SK-N-SH (cell line): Measurements from ENCODE around the gene ARHGEF28. TPM values are rescaled to one million over a fixed set of nuclear protein-coding genes. Genes with fewer than 3 reads are reported as not detected.

Experiments
- CTCF ChIA-PET: fragments of 300-600, 350-600 bp; formaldehyde crosslinking; extraction: SDS; loops from one replicate; lab custom pipeline; 2021; lab: Yijun Ruan, JAX
- POLR2A ChIA-PET: fragments of 350-600 bp; sonication (Branson Sonifier 250); formaldehyde crosslinking; extraction: SDS; loops from one replicate; lab custom pipeline; 2020; ENCODE audit warnings: antibody characterized with exemption, inconsistent platforms; lab: Yijun Ruan, JAX
- DNase-seq: peaks from one replicate; pipeline ENCODE4 v3.0.0; 2012
- H2AFZ ChIP-seq: fragments of 200-600 bp; sonication (generic); 2 replicates; pipeline ENCODE4 v1.8.1; 2016; ENCODE audit warnings: antibody characterized with exemption, mild to moderate bottlenecking, low read depth
- H3F3A ChIP-seq: fragments of 200-600 bp; sonication (generic); replicated peaks from 2 replicates; pipeline ENCODE3; 2016; ENCODE audit warnings: antibody characterized with exemption, mild to moderate bottlenecking; ENCODE audit not compliant: insufficient read depth
- H3K27ac ChIP-seq, 2 experiments: fragments of 200-500 bp in 1 of 2; fragments of 200-600 bp in 1 of 2; sonication (Bioruptor generic) in 1 of 2; sonication (generic), shearing (Covaris generic) in 1 of 2; 2 replicates each; pipeline versions ENCODE4 v1.5.1 to v1.6.1; 2014 to 2016; ENCODE audit warnings: low read depth in 2 of 2, inconsistent platforms in 1 of 2, low read length in 1 of 2, mild to moderate bottlenecking in 1 of 2, mixed read lengths in 1 of 2
- H3K27me3 ChIP-seq: fragments of 200-600 bp; sonication (generic), shearing (Covaris generic); 2 replicates; pipeline ENCODE4 v1.6.1; 2016; ENCODE audit warnings: mixed run types; ENCODE audit not compliant: insufficient read depth
- H3K36me3 ChIP-seq, 2 experiments: fragments of 200-500 bp in 1 of 2; fragments of 200-600 bp in 1 of 2; sonication (Bioruptor generic) in 1 of 2; sonication (generic) in 1 of 2; replicated peaks in 1 of 2; 2 replicates each; pipeline versions ENCODE3 to v1.5.1; 2014 to 2016; ENCODE audit warnings: low read length in 1 of 2, mild to moderate bottlenecking in 1 of 2; ENCODE audit not compliant: insufficient read depth in 2 of 2, control insufficient read depth in 1 of 2
- H3K4me1 ChIP-seq, 2 experiments: fragments of 200-500 bp in 1 of 2; fragments of 200-600 bp in 1 of 2; sonication (Bioruptor generic) in 1 of 2; sonication (generic), shearing (Covaris generic) in 1 of 2; 2 replicates each; pipeline versions ENCODE4 v1.5.1 to v1.6.1; 2014 to 2016; ENCODE audit warnings: low read depth in 1 of 2, low read length in 1 of 2, mixed run types in 1 of 2; ENCODE audit not compliant: insufficient read depth in 2 of 2, control insufficient read depth in 1 of 2
- H3K4me2 ChIP-seq: fragments of 200-600 bp; sonication (generic), shearing (Covaris generic); 2 replicates; pipeline ENCODE4 v1.6.1; 2017; ENCODE audit warnings: mixed run types
- H3K4me3 ChIP-seq, 2 experiments: fragments of 200-500 bp in 1 of 2; fragments of 200-600 bp in 1 of 2; sonication (Bioruptor generic) in 1 of 2; sonication (generic), shearing (Covaris generic) in 1 of 2; 2 replicates each; pipeline versions ENCODE4 v1.5.1 to v1.8.1; 2014 to 2016; ENCODE audit warnings: low read depth in 2 of 2, inconsistent platforms in 1 of 2, low read length in 1 of 2, mild to moderate bottlenecking in 1 of 2, mixed read lengths in 1 of 2, moderate library complexity in 1 of 2
- H3K79me2 ChIP-seq: fragments of 200-600 bp; sonication (generic); 2 replicates; pipeline ENCODE4 v1.8.1; 2017; ENCODE audit warnings: mild to moderate bottlenecking; ENCODE audit not compliant: insufficient read depth
- H3K9ac ChIP-seq: fragments of 200-600 bp; sonication (generic); 2 replicates; pipeline ENCODE4 v1.6.1; 2017; ENCODE audit warnings: mixed run types
- H3K9me2 ChIP-seq: fragments of 200-600 bp; sonication (generic); 2 replicates; pipeline ENCODE4 v1.6.1; 2017; ENCODE audit warnings: mixed run types
- H3K9me3 ChIP-seq: fragments of 200-600 bp; sonication (generic); 2 replicates; pipeline ENCODE4 v1.6.1; 2017; ENCODE audit warnings: mixed run types, mild to moderate bottlenecking, moderate library complexity
- H4K20me1 ChIP-seq: fragments of 200-600 bp; sonication (generic); 2 replicates; pipeline ENCODE4 v1.6.1; 2017; ENCODE audit warnings: mild to moderate bottlenecking, mixed run types; ENCODE audit not compliant: insufficient read depth
- CHD2 ChIP-seq: fragments of 150-350 bp; IDR thresholded peaks from 2 replicates; pipeline ENCODE4 v1.6.1; 2018; ENCODE audit warnings: low read length; ENCODE audit not compliant: partially characterized antibody
- ELF1 ChIP-seq: IDR thresholded peaks from 2 replicates; pipeline ENCODE4 v1.4.0; 2012
- FOXJ3 ChIP-seq: sonication (generic); formaldehyde crosslinking; IDR thresholded peaks from 2 replicates; pipeline ENCODE4 v1.5.1; 2020; ENCODE audit warnings: mild to moderate bottlenecking, missing genetic modification reagents
- GABPA ChIP-seq: IDR thresholded peaks from 2 replicates; pipeline ENCODE4 v1.4.0; 2012; ENCODE audit warnings: low read depth, mild to moderate bottlenecking
- NFIC ChIP-seq: IDR thresholded peaks from 2 replicates; pipeline ENCODE4 v1.4.0; 2012; ENCODE audit warnings: borderline replicate concordance
- PBX3 ChIP-seq: IDR thresholded peaks from 2 replicates; pipeline ENCODE4; 2012
- RCOR1 ChIP-seq: fragments of 150-350 bp; IDR thresholded peaks from 2 replicates; pipeline ENCODE4 v1.6.1; 2017; ENCODE audit warnings: antibody characterized with exemption, low read length
- REST ChIP-seq: IDR thresholded peaks from 2 replicates; pipeline ENCODE4 v1.6.1; 2012; ENCODE audit warnings: mild to moderate bottlenecking, low read depth, low read length, moderate library complexity
- TAF1 ChIP-seq: IDR thresholded peaks from 2 replicates; pipeline ENCODE4 v1.6.1; 2012; ENCODE audit warnings: low read depth, mild to moderate bottlenecking, low read length, moderate library complexity, borderline replicate concordance
- TCF12 ChIP-seq: IDR thresholded peaks from 2 replicates; pipeline ENCODE4 v1.4.0; 2012
- USF2 ChIP-seq: fragments of 150-350 bp; IDR thresholded peaks from 2 replicates; pipeline ENCODE4 v1.6.1; 2017; ENCODE audit warnings: antibody characterized with exemption, low read length, low read depth, borderline replicate concordance
- YY1 ChIP-seq: IDR thresholded peaks from 2 replicates; pipeline ENCODE4 v1.4.0; 2012; ENCODE audit warnings: low read depth, mild to moderate bottlenecking
- WGBS: methylation state at CpG from one replicate; pipeline ENCODE4 v1.1.6; 2017; ENCODE audit warnings: low lambda C conversion rate; 5-methylcytosine and 5-hydroxymethylcytosine counted together
- polyA plus RNA-seq, 3 experiments: library from polyadenylated mRNA; depleted of rRNA; stranded (reverse); fragments of >200 nt; gene quantifications; 2 replicates each; pipeline ENCODE4 v1.2.3, GENCODE V29; 2012
- TF ChIP-seq, protein P1 (sequence below): fragments of 200-600 bp; sonication (generic); IDR thresholded peaks from 2 replicates; pipeline ENCODE4 v1.6.1; 2017; ENCODE audit warnings: antibody characterized with exemption, mild to moderate bottlenecking, moderate library complexity
- TF ChIP-seq, protein P2 (sequence below): fragments of 150-350 bp; IDR thresholded peaks from 2 replicates; pipeline ENCODE4 v1.6.1; 2016; ENCODE audit warnings: mild to moderate bottlenecking, low read depth, low read length

ARHGEF28 gene
- polyA plus RNA-seq, 1 of the 3 experiments (the other 2 are of a cell fraction), result 4.2 TPM

DNA sequence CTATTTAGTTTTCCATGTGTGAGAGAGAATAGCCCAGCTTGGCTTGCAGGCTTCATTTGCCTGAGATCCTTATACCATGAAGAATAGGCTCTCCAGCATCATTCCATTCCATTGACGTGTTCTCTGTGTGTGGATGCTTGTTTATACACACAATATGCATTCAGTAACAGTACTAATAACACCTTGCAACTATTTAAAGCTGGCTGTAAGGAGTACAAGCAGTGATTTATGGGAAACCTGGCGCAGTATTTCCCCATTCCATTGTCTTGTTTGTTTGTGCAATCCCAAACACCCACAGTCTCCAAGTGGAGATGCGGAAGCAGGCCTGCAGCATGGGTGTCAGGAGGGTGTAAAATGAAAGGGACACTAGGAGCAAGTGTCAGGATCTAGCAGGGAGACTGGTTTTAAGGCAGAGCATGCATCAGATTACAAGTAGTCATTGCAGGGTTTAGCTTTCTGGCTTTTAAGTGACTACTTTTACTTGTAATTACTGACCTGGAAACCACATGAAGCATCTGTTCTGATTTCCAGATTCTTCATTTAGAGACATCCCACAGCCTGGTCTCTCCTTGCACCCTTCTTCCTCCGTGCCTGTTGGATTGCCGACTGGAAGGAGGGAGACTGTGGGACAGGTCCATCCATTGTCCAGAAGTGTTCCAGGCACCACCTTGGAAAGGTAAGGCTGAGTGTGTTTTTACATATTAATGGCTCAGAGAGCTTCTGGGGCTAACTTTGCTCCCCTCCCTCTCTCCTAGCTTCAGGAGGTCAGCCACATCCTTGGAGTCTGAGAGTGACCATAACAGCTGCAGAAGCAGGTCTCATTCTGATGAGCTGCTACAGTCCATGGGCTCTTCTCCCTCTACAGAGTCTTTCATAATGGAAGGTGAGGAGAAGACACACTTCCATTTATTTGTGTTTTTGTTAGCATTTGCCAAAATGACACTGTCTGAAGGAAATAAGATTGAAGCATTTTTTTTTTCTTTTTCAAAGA, 241.6 kb downstream of the ARHGEF28 start:
- CTCF ChIA-PET, result interaction anchor here (0.5 kb wide), 1 partner anchor 719 kb away, joined by 3 read pairs; no protein-coding TSS in a partner anchor
- 87% methylated on average over 5 of the region's 5 CpGs for WGBS
- POLR2A ChIA-PET, result no interaction called here
- no peaks in the 10 kb centered on the region for H3K9me2 ChIP-seq
- H4K20me1 ChIP-seq, result no peaks in the 10 kb centered on the region
- H2AFZ ChIP-seq, result no peak overlapping the region
- TF ChIP-seq REST (no peak), YY1 (no peak), PBX3 (no peak), CHD2 (no peak), FOXJ3 (CRISPR knock-in tag) (no peak), RCOR1 (no peak), ELF1 (no peak), NFIC (no peak), USF2 (no peak), TAF1 (no peak), GABPA (no peak), TCF12 (no peak)
- TF ChIP-seq, protein P1, sequence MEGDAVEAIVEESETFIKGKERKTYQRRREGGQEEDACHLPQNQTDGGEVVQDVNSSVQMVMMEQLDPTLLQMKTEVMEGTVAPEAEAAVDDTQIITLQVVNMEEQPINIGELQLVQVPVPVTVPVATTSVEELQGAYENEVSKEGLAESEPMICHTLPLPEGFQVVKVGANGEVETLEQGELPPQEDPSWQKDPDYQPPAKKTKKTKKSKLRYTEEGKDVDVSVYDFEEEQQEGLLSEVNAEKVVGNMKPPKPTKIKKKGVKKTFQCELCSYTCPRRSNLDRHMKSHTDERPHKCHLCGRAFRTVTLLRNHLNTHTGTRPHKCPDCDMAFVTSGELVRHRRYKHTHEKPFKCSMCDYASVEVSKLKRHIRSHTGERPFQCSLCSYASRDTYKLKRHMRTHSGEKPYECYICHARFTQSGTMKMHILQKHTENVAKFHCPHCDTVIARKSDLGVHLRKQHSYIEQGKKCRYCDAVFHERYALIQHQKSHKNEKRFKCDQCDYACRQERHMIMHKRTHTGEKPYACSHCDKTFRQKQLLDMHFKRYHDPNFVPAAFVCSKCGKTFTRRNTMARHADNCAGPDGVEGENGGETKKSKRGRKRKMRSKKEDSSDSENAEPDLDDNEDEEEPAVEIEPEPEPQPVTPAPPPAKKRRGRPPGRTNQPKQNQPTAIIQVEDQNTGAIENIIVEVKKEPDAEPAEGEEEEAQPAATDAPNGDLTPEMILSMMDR, result no peak
- TF ChIP-seq, protein P2, sequence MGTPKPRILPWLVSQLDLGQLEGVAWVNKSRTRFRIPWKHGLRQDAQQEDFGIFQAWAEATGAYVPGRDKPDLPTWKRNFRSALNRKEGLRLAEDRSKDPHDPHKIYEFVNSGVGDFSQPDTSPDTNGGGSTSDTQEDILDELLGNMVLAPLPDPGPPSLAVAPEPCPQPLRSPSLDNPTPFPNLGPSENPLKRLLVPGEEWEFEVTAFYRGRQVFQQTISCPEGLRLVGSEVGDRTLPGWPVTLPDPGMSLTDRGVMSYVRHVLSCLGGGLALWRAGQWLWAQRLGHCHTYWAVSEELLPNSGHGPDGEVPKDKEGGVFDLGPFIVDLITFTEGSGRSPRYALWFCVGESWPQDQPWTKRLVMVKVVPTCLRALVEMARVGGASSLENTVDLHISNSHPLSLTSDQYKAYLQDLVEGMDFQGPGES, result no peak
- no peak overlapping the region for H3K4me3 ChIP-seq
- DNase-seq, result no peak
- no peak overlapping the region for H3K4me2 ChIP-seq
- peaks cover 0 to 11% of the 10 kb centered on the region in 2 experiments for H3K36me3 ChIP-seq
- H3K9me3 ChIP-seq, result no peaks in the 10 kb centered on the region
- no peaks in the 10 kb centered on the region for H3F3A ChIP-seq
- no peak overlapping the region for H3K27ac ChIP-seq
- H3K79me2 ChIP-seq, result no peaks in the 10 kb centered on the region
- H3K4me1 ChIP-seq, result no peaks in the 10 kb centered on the region; a peak in 1 of 4 replicates
- no peak overlapping the region for H3K9ac ChIP-seq
- H3K27me3 ChIP-seq, result no peaks in the 10 kb centered on the region
